COLO668 (cell line): ENCODE results near the gene TSC22D4.

ENCODE experiments used
- DNase-seq: peaks from one replicate; lab custom pipeline; 2025; ENCODE audit not compliant: unreplicated experiment; lab: John Stamatoyannopoulos, UW

TSC22D4 gene

DNA sequence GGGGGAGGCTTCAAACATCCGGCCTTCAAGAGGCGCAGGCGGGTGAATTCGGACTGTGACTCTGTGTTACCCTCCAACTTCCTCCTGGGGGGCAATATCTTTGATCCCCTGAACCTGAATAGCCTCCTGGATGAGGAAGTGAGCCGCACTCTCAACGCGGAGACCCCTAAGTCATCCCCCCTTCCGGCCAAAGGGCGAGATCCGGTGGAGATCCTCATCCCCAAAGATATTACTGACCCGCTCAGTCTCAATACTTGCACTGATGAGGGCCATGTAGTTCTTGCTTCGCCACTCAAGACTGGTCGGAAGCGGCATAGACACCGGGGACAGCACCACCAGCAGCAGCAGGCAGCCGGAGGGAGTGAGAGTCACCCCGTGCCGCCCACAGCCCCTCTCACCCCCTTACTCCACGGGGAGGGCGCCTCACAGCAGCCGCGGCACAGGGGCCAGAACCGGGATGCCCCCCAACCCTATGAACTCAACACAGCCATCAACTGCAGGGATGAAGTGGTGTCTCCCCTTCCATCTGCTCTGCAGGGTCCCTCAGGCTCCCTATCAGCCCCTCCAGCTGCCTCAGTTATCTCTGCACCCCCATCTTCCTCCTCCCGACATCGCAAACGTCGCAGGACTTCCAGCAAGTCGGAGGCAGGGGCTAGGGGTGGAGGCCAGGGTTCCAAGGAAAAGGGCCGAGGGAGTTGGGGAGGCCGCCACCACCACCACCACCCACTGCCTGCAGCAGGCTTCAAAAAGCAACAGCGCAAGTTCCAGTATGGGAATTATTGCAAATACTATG, 48.3 kb downstream of the TSC22D4 start:
- DNase-seq: no peak

DNA sequence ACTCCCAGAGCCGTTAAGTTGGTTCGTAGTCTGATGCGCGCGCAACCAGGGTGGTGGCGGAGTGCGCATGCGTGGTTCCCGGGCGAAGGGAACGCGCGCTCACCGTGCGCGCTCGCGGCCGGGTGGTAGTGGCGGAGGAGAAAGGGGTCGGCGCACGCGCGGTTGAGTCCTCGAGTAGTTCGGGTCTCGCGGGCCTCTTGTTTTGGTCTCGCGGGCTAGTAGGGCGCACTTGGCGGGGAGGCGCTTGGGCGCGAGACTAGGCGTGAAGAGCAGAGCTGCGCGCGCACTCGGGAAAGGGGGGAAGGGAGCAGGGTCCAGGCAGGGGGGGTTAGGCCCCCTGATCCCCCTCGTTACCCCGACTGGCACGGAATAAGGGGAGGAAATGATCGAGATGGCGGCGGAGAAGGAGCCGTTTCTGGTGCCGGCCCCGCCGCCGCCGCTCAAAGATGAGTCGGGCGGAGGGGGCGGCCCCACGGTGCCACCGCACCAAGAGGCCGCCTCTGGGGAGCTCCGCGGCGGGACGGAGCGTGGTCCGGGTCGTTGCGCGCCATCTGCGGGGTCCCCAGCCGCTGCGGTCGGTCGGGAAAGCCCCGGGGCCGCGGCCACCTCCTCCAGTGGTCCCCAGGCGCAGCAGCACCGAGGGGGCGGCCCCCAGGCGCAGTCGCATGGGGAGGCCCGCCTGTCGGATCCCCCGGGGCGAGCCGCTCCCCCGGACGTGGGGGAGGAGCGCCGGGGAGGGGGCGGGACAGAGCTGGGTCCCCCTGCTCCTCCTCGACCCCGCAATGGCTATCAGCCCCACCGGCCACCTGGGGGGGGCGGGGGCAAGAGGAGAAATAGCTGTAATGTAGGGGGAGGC, 49.1 kb downstream of the TSC22D4 start, which contains the start of gene MEPCE:
MEPCE (plus strand) TSS at position 195 of the 856 bp plus-strand sequence; CDS start at position 383, 188 bp downstream.
- DNase-seq: peak; percentile 99

DNA sequence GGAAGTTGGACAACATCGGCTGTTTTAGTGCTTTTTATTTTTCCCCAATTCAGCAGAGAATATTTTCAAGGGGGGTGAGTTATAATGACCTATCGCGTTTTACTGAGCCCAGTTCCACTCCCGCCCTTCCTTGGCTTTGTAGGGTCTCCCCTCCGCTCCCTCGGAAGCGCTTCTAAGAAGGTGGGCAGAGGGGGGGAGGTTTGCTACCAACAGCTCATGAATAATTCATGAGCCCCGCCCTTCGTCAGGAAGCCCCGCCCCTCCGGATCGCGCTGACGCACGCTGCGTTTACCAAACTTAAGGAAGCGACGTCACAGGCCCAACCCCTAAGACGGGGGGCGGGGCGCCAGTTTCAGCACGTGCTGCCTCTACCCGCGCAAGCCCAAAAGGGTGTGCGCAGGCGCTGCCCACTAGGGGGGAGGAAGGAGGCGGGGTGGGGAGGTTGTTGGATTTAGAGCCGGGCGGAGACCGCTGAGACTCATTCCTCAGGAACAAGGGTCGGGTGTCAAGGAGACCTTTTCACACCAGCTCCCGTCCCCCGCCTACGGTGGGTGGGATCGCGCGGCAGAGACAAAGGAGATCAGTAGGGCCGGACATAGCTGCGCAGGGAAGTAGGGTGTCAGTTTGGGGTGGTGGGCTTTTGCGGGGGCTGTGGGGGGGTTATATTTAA, 49.9 kb downstream of the TSC22D4 start:
- peak; percentile 99 for DNase-seq

DNA sequence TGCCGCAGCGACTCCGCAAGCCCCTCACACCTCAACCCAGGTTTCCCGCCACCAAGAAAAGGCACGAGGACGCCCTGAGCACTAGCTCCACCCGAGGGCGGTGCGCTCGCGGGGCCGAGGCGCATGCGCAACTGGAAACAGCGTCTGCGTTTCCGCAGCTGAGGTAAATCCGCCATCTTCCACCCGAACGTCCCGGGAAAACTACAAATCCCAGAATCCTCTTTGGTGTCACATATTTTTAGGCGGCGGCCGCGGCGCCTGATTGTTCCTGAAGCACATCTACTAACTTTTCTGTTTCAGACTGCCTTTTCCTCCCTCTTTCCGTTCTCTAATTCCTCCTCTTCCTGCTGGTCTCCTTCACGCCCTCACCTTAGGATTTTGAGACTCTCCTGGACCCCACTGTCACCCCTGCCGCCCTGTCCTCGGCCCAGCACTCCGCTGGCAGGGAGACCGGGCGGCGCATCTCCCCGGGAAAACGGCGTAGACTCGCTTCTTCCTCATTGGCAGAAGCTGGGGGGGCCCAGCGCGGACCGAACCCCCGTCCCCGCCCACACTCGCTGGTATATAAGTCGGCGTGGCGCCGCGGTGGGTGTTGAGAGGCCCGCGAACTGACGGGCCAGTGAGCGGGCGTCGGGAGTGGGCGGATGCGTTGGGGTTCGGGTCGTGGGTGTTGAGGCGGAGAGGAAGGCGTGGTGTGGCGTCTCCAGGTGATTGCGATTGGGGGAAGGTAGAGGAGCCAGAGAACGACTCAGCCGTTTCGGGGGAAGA, 50.6 kb downstream of the TSC22D4 start, which contains the start of gene ZCWPW1:
ZCWPW1 (minus strand) TSS at position 505 of the 768 bp plus-strand sequence. CDS start 8,054 bp downstream, outside the sequence.
- DNase-seq: peak; percentile 95

DNA sequence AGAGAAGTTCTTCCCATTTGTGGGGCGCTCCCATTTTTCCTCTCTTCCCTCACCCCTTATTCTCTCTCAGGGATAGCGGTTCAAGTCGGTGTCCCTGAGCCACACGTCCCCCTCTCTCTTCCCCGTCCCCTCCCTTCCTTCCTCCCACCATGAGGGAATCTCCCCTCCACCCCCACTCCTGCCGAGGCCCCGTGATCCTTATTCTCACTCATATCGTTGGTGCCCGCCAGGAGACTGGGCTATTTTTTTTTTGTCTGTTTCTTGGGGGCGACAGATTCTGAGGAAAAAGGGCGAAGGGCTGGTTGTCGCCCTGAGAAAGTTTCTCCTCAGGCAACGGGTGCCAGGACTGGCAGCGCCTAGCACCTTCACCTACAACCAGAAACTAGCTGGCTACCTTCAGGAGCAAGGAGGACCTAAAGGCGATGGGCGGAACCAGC, 51.2 kb downstream of the TSC22D4 start:
- no peak for DNase-seq

DNA sequence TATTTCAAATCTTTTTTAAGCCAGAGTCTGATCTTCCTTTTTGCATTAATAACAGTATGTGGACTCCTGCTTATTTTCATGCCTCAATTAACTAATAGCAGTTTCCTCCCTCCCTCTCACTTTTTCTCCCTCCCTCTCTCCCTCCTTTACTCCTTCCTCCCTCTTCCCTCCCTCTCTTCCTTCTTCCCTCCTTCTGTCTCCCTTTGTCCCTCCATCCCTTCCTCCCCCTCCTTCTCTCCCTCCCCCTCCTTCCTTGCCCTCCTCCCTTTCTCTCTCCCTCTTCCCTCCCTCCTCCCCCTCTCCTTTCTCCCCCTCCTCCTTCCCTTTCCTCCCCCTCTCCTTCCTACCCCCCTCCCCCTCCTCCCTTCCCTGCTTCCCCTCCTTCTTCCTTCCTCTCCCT, 52.5 kb downstream of the TSC22D4 start:
- no peak for DNase-seq

DNA sequence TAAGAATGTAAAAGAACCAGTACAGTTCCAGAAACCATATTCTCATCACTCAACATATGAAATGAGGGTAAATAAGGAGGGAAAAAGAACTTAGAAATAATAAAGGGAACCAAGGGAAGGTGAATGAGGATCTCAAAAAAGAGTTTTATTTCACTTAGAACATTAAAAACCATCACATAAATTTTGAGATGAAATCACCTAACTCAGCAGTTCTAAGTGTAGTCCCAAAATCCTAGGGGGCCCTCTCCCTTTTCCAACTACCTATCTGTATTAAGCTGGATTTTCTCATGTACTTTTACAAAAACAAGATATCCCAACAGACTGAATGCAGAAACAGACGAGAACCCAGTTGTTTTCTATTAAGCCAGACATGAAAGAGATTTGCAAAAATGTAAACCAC, 53.7 kb downstream of the TSC22D4 start:
- DNase-seq: no peak

DNA sequence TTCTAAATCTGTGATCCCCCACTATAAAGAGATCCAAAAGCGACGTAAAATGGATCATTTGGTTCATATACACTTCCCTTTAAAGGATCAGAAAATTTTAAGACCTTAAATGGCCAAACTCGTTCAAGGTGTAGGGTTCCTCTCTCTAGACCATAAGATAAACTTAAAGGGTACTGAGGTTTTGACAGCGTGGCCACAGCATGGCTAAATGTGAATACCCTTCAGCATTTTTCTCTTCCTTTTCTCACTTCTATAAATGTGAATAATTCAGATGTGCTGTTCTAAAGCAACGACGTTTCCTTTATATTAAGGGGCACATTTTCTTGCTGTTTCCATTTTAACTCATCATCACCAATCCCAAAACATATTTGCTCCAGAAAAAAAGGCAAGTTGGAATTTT, 55.7 kb downstream of the TSC22D4 start:
- DNase-seq: no peak

DNA sequence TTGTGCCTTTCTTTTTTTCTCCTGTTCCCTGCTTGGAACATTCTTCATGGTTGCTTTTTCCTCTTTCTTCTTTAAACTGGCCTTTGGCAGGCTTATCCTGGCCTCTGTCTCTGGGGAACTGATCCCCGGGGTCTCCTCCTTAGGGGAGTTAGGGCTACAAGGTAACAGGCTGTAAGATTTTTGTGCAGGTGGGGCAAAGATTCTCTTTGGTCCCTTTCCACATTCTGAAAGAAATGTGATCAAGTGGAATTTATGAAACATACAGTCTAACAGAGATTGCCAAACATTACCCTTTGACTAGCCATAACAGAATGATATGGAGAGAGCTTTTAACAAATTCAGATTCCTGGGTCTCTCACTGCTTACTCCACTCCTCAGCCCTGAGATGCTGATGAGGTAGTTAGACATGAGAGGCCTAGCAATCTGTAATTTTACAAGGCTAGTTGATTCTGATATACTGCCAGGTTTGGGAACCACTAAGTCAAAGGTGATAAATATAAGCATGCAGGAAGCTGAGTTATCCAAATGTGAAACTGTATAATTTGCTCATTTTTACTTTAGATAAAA, 59.3 kb downstream of the TSC22D4 start:
- DNase-seq: no peak

DNA sequence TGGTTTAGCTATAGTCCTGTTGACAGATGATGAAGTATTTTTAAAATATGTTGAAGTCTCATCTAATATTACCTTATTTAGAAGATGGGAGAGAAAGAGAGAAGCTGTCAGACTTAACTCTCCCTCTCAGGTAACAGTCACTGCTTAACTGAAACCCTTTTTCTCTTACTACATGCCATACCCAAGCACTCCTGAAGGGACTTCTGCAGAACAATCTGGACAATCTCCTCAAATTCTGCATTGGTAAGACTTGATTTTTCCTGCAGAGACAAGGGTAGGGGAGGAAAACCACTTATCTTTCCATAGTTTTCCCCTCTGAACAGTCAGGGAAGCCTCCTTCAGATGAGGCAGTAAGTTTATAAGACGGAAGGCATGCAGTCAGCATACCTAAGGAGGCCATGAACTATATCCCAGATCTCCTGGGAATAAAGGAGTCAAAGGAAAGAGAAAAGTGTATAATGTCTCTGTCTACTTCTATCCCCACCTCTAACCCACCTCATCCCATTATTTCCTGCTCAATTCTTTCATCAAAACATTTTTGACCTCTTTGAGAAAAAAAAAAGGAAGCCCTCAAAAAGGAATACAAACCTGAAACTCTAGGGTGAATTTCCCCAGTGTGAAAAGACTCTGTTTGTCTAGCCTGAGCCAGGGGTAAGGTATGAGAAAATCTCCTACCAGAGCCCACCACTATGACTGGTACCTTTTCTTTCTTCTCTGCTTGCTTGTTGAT, 59.9 kb downstream of the TSC22D4 start:
- no peak for DNase-seq
